CD4-positive, alpha-beta T cell treated with Interleukin-12 subunit alpha and Interleukin-12 subunit beta, for 1 hour (primary cell): ENCODE measurements around the gene TMPRSS12.
"Not testable (repeated sequence)": the region's sequence is repeated elsewhere in the genome, so short reads cannot be mapped to it uniquely, and the experiment has no call there.

Experiments
- DNase-seq: peaks from one replicate; pipeline ENCODE4 v3.0.0-alpha.2; 2020

TMPRSS12 gene

GRCh38 chr12:50859621-50860310 lies 17.0 kb downstream of the TMPRSS12 start:
- DNase-seq: no peak

- no peak for DNase-seq
These were observed 19.6 kb downstream of the TMPRSS12 start for GRCh38 chr12:50862316-50862715.

- DNase-seq: no peak
These were observed 22.5 kb downstream of the TMPRSS12 start for GRCh38 chr12:50865266-50865665.

- DNase-seq: not testable (repeated sequence)
These were observed 26.2 kb downstream of the TMPRSS12 start for GRCh38 chr12:50868881-50869280.

GRCh38 chr12:50882563-50882962 lies 39.8 kb downstream of the TMPRSS12 start:
- DNase-seq: no peak

GRCh38 chr12:50887191-50887590 lies 44.5 kb downstream of the TMPRSS12 start:
- no peak for DNase-seq

- DNase-seq: no peak
These were observed 45.9 kb downstream of the TMPRSS12 start for GRCh38 chr12:50888666-50889065.

- DNase-seq: no peak
These were observed 51.5 kb downstream of the TMPRSS12 start for GRCh38 chr12:50894241-50894640.

- DNase-seq: no peak
These were observed 59.0 kb downstream of the TMPRSS12 start for GRCh38 chr12:50901685-50902113.

GRCh38 chr12:50908479-50908878 lies 65.8 kb downstream of the TMPRSS12 start:
- not testable (repeated sequence) for DNase-seq

GRCh38 chr12:50912361-50912760 lies 69.6 kb downstream of the TMPRSS12 start:
- DNase-seq: not testable (repeated sequence)

- DNase-seq: no peak
These were observed 70.5 kb downstream of the TMPRSS12 start for GRCh38 chr12:50913224-50913623.

GRCh38 chr12:50914872-50915484 lies 72.3 kb downstream of the TMPRSS12 start:
- DNase-seq: no peak

GRCh38 chr12:50916292-50916691 lies 73.6 kb downstream of the TMPRSS12 start:
- DNase-seq: no peak

- DNase-seq: no peak
These were observed 76.0 kb downstream of the TMPRSS12 start for GRCh38 chr12:50918584-50919316.

- no peak for DNase-seq
These were observed 80.1 kb downstream of the TMPRSS12 start for GRCh38 chr12:50922820-50923219.

GRCh38 chr12:50923361-50924130 lies 80.8 kb downstream of the TMPRSS12 start:
- no peak for DNase-seq

- no peak for DNase-seq
These were observed 81.4 kb downstream of the TMPRSS12 start for GRCh38 chr12:50924131-50924438.

- DNase-seq: peak; percentile 52
These were observed 82.0 kb downstream of the TMPRSS12 start for GRCh38 chr12:50924439-50925341.

GRCh38 chr12:50925342-50925651 lies 82.6 kb downstream of the TMPRSS12 start:
- no peak for DNase-seq

GRCh38 chr12:50925920-50926319 lies 83.2 kb downstream of the TMPRSS12 start:
- DNase-seq: no peak

GRCh38 chr12:50926415-50926814 lies 83.7 kb downstream of the TMPRSS12 start:
- DNase-seq: no peak
